ENCODE results near the gene CHAC1.

DNA sequence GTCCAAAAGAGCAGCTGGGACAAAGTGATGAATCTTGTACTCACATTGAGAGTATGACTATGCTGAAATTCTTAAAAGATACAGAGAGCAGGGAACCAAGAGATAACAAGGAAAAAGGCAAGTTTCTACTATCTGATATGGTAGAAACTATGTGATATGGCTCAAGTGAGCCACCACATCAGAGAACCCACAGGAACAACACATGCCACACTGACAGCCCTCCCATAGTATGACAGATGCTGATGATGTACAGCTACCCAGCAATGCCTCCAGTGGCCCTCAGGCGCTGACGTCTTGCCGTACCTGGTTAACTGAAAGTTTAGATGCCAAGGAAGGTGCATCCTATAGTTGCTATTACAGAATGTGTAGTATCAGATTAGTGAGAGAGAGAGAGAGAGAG, 42.4 kb downstream of the CHAC1 start:
- TF ChIP-seq, protein P1, sequence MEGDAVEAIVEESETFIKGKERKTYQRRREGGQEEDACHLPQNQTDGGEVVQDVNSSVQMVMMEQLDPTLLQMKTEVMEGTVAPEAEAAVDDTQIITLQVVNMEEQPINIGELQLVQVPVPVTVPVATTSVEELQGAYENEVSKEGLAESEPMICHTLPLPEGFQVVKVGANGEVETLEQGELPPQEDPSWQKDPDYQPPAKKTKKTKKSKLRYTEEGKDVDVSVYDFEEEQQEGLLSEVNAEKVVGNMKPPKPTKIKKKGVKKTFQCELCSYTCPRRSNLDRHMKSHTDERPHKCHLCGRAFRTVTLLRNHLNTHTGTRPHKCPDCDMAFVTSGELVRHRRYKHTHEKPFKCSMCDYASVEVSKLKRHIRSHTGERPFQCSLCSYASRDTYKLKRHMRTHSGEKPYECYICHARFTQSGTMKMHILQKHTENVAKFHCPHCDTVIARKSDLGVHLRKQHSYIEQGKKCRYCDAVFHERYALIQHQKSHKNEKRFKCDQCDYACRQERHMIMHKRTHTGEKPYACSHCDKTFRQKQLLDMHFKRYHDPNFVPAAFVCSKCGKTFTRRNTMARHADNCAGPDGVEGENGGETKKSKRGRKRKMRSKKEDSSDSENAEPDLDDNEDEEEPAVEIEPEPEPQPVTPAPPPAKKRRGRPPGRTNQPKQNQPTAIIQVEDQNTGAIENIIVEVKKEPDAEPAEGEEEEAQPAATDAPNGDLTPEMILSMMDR (IDR thresholded peaks at IDR 0.05), result no peak
- TF ChIP-seq POLR2A (IDR thresholded peaks at IDR 0.05), result no peak
